Activated CD4-positive, CD25-positive, alpha-beta regulatory T cell treated with anti-CD3 and anti-CD28 coated beads, Interleukin-2, amount 50 U/mL, for 24 hours (primary cell): ENCODE data around the gene CIDEA.

Experiments
- ATAC-seq, 2 donors: fragments of 150-1000 bp; cut with Tn5 transposase; one replicate each; pipeline ENCODE4 v1.10.0; 2021; ENCODE audit warnings: mild to moderate bottlenecking in 1 of 2, moderate library complexity in 1 of 2

CIDEA gene

GRCh38 chr18:12324991-12325725 lies 71.0 kb downstream of the CIDEA start:
- no peak for ATAC-seq

DNA sequence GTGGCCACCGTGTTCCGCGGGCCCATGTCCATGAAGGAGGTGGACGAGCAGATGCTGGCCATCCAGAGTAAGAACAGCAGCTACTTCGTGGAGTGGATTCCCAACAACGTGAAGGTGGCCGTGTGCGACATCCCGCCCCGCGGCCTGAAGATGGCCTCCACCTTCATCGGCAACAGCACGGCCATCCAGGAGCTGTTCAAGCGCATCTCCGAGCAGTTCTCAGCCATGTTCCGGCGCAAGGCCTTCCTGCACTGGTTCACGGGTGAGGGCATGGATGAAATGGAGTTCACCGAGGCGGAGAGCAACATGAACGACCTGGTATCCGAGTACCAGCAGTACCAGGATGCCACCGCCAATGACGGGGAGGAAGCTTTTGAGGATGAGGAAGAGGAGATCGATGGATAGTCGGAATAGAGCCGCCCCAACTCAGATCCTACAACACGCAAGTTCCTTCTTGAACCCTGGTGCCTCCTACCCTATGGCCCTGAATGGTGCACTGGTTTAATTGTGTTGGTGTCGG lies 71.6 kb downstream of the CIDEA start:
- no peak for ATAC-seq

DNA sequence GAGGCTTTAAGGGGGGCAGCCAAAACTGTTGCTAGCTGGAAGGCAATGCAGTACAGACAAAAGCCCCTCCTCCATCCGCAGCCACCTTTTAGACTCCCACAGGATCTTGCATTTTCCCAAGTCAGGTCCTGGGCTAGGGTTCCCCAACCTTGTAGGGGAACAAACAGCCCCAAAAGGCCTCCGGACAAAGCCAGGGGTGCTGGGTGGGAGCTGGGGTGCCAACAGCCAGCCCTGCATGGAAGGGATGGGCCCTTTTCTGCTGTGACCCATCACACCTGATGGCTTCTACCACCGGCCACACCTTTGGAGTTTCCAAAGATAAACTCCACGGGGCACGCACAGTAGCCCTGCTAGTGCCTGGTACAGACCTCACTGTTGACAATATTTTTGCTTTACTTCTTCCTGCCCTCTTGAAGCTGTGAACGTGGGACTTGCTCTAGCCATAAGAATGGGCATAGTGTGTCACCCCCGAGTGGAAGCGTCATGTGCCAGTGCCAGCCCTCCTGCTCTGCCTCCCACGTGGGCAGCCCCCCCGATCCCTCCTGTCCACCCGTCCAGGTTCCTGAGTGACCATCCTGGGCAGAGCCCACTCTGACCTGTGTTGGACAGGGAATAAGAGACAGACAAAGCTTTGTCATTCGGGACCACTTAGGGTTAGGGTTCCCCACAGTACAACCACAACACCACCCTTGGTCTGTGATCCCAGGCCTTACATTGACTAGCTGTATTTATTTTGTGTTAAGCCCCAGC lies 72.7 kb downstream of the CIDEA start:
- no peak for ATAC-seq
